GM20431 (cell line): Measurements from ENCODE around the gene DIP2C.
"Not testable (repeated sequence)": the region's sequence is repeated elsewhere in the genome, so short reads cannot be mapped to it uniquely, and the experiment has no call there.

Experiments used
- in situ Hi-C: fragments of 300-500 bp; cut with MseI, MboI; formaldehyde crosslinking; loops from one replicate; pipeline ENCODE4 v1.15.0; 2020; ENCODE audit warnings: low sequenced_read_pairs; ENCODE audit not compliant: unreplicated experiment

DIP2C gene

GRCh38 chr10:308101-308500 lies 381.4 kb downstream of the DIP2C start:
- in situ Hi-C loops: no loop called here

- in situ Hi-C loops: no loop called here
These were observed 381.8 kb downstream of the DIP2C start for GRCh38 chr10:307659-308058.

- in situ Hi-C loops: no loop called here
These were observed 382.7 kb downstream of the DIP2C start for GRCh38 chr10:306675-307185.

- in situ Hi-C loops: no loop called here
These were observed 383.3 kb downstream of the DIP2C start for GRCh38 chr10:306007-306674.

- in situ Hi-C loops: no loop called here
These were observed 384.4 kb downstream of the DIP2C start for GRCh38 chr10:305034-305433.

- in situ Hi-C loops: no loop called here
These were observed 387.9 kb downstream of the DIP2C start for GRCh38 chr10:301536-301935.

- in situ Hi-C loops: not testable (repeated sequence)
These were observed 388.9 kb downstream of the DIP2C start for GRCh38 chr10:300580-300979.

GRCh38 chr10:299969-300368 lies 389.5 kb downstream of the DIP2C start:
- in situ Hi-C loops: no loop called here

- in situ Hi-C loops: no loop called here
These were observed 390.0 kb downstream of the DIP2C start for GRCh38 chr10:299512-299911.

GRCh38 chr10:298033-298432 lies 391.4 kb downstream of the DIP2C start:
- in situ Hi-C loops: no loop called here

GRCh38 chr10:297567-297966 lies 391.9 kb downstream of the DIP2C start:
- in situ Hi-C loops: no loop called here

GRCh38 chr10:293636-294035 lies 395.8 kb downstream of the DIP2C start:
- in situ Hi-C loops: no loop called here

GRCh38 chr10:290026-290725 lies 399.3 kb downstream of the DIP2C start:
- in situ Hi-C loops: no loop called here

- in situ Hi-C loops: no loop called here
These were observed 399.9 kb downstream of the DIP2C start for GRCh38 chr10:289581-289980.

GRCh38 chr10:288316-289200 lies 400.9 kb downstream of the DIP2C start:
- in situ Hi-C loops: no loop called here

GRCh38 chr10:287814-288213 lies 401.7 kb downstream of the DIP2C start:
- in situ Hi-C loops: no loop called here

GRCh38 chr10:287026-287709 lies 402.3 kb downstream of the DIP2C start:
- in situ Hi-C loops: no loop called here

GRCh38 chr10:285216-285615 lies 404.3 kb downstream of the DIP2C start:
- in situ Hi-C loops: no loop called here

GRCh38 chr10:283916-284356 lies 405.5 kb downstream of the DIP2C start:
- in situ Hi-C loops: no loop called here

- in situ Hi-C loops: no loop called here
These were observed 406.4 kb downstream of the DIP2C start for GRCh38 chr10:283140-283479.
